SK-N-MC (cell line): ENCODE data around the gene ESYT2.

Experiments used
- EZH2 ChIP-seq: fragments of 200-600 bp; sonication (generic); IDR thresholded peaks from one replicate; pipeline ENCODE4 v1.6.1; 2017; ENCODE audit warnings: antibody characterized with exemption
- FOXP2 ChIP-seq: optimal IDR thresholded peaks from 2 replicates; pipeline ENCODE3; 2011; ENCODE audit warnings: mild to moderate bottlenecking, moderate library complexity; ENCODE audit not compliant: insufficient read depth; ENCODE audit errors: extremely low read length, control extremely low read depth
- POLR2AphosphoS5 ChIP-seq: IDR thresholded peaks from 2 replicates; pipeline ENCODE4 v1.6.1; 2012; ENCODE audit warnings: mild to moderate bottlenecking, low read depth, low read length, borderline replicate concordance

- TF ChIP-seq EZH2 (no peak), POLR2AphosphoS5 (no peak), FOXP2 (no peak)
These were observed 77.6 kb downstream of the ESYT2 start for GRCh38 chr7:158751751-158752150.
